Osteoblast (primary cell): Measurements from ENCODE around the gene LBHD2. TPM values are rescaled to one million over a fixed set of nuclear protein-coding genes. Genes with fewer than 3 reads are reported as not detected.

Experiments
- DNase-seq: peaks from one replicate; pipeline ENCODE4 v3.0.0; 2011; ENCODE audit warnings: low spot score, mixed read lengths; ENCODE audit not compliant: insufficient read length; ENCODE audit errors: missing footprints
- H2AFZ ChIP-seq: 2 replicates; pipeline ENCODE4 v1.6.0; 2011; ENCODE audit warnings: mild to moderate bottlenecking, low read length
- H3K27ac ChIP-seq: 2 replicates; pipeline ENCODE4 v1.5.1; 2011; ENCODE audit warnings: mild to moderate bottlenecking, low read depth, low read length, moderate library complexity
- H3K27me3 ChIP-seq: 2 replicates; pipeline ENCODE4 v1.6.0; 2012; ENCODE audit warnings: mild to moderate bottlenecking, control low read depth, inconsistent platforms, low read length, moderate library complexity; ENCODE audit not compliant: insufficient read depth
- H3K36me3 ChIP-seq: 2 replicates; pipeline ENCODE4 v1.5.1; 2011; ENCODE audit warnings: mild to moderate bottlenecking, low read length, control low read depth, moderate library complexity; ENCODE audit not compliant: insufficient read depth
- H3K4me1 ChIP-seq: 2 replicates; pipeline ENCODE4 v1.5.1; 2011; ENCODE audit warnings: mild to moderate bottlenecking, low read length, control low read depth, moderate library complexity; ENCODE audit not compliant: insufficient read depth
- H3K4me2 ChIP-seq: 2 replicates; pipeline ENCODE4 v1.6.0; 2011; ENCODE audit warnings: mild to moderate bottlenecking, low read length; ENCODE audit not compliant: insufficient read depth
- H3K4me3 ChIP-seq: fragments of 200-600 bp; sonication (generic); 3 replicates; pipeline ENCODE4 v1.5.1; 2012; ENCODE audit warnings: mild to moderate bottlenecking, low read length, inconsistent platforms; ENCODE audit not compliant: insufficient read depth
- H3K79me2 ChIP-seq: 2 replicates; pipeline ENCODE4 v1.6.0; 2012; ENCODE audit warnings: mild to moderate bottlenecking, low read length, control low read depth, inconsistent platforms; ENCODE audit not compliant: insufficient read depth
- H3K9me3 ChIP-seq: 2 replicates; pipeline ENCODE4 v1.5.1; 2011; ENCODE audit warnings: low read depth, low read length, control low read depth
- H4K20me1 ChIP-seq: 2 replicates; pipeline ENCODE4 v1.6.0; 2012; ENCODE audit warnings: mild to moderate bottlenecking, low read length, control low read depth; ENCODE audit not compliant: insufficient read depth
- CTCF ChIP-seq: IDR thresholded peaks from 2 replicates; pipeline ENCODE4 v1.5.1; 2011; ENCODE audit warnings: mild to moderate bottlenecking, low read depth, low read length, moderate library complexity; ENCODE audit errors: extremely low read depth
- total RNA-seq: library from RNA; depleted of rRNA; stranded (reverse); fragments of >200 nt; gene quantifications from 2 replicates; pipeline ENCODE4 v1.2.3, GENCODE V29; 2012

LBHD2 gene
- total RNA-seq, 1 donor: not detected

- H3K36me3 ChIP-seq: peaks cover 2% of the 10 kb centered on the region
- no peak overlapping the region for H2AFZ ChIP-seq
- DNase-seq: no peak
- H3K79me2 ChIP-seq: peaks cover 80% of the 10 kb centered on the region
- no peaks in the 10 kb centered on the region for H3K9me3 ChIP-seq
- peak overlapping the region; percentile 85 for H3K4me3 ChIP-seq
- TF ChIP-seq CTCF: no peak
- peak overlapping the region; percentile 92 for H3K4me2 ChIP-seq
- peaks cover 37% of the 10 kb centered on the region for H4K20me1 ChIP-seq
- no peaks in the 10 kb centered on the region for H3K27me3 ChIP-seq
- H3K27ac ChIP-seq: peak overlapping the region; percentile 81
- H3K4me1 ChIP-seq: peaks cover 22% of the 10 kb centered on the region
Measured at GRCh38 chr14:103055695-103056094, 28.3 kb upstream of the LBHD2 start.

- Histone ChIP-seq H3K36me3 (peaks cover 2% of the 10 kb centered on the region), H2AFZ (peak overlapping the region; percentile 59), H4K20me1 (peaks cover 32% of the 10 kb centered on the region), H3K4me2 (peak overlapping the region; percentile 92), H3K4me1 (peaks cover 22% of the 10 kb centered on the region), H3K79me2 (peaks cover 72% of the 10 kb centered on the region), H3K27me3 (no peaks in the 10 kb centered on the region), H3K27ac (peak overlapping the region; percentile 81), H3K4me3 (peak overlapping the region; percentile 85), H3K9me3 (no peaks in the 10 kb centered on the region)
- DNase-seq: peak; percentile 94
- TF ChIP-seq CTCF: no peak
Measured at GRCh38 chr14:103056322-103057027, 27.5 kb upstream of the LBHD2 start.

GRCh38 chr14:103057028-103057371, 27.0 kb upstream of the LBHD2 start:
- Histone ChIP-seq H4K20me1 (peaks cover 30% of the 10 kb centered on the region), H3K4me3 (peak overlapping the region; percentile 85), H3K4me2 (peak overlapping the region; percentile 92), H3K9me3 (no peaks in the 10 kb centered on the region), H3K4me1 (peaks cover 22% of the 10 kb centered on the region), H3K27ac (peak overlapping the region; percentile 61), H3K27me3 (no peaks in the 10 kb centered on the region), H3K36me3 (peaks cover 2% of the 10 kb centered on the region), H2AFZ (peak overlapping the region; percentile 59), H3K79me2 (peaks cover 67% of the 10 kb centered on the region)
- TF ChIP-seq CTCF: no peak
- no peak for DNase-seq

GRCh38 chr14:103057372-103058163, 26.4 kb upstream of the LBHD2 start, which contains the start of gene CDC42BPB:
TSS of gene CDC42BPB (minus strand) at chr14:103057549. CDS start at chr14:103057173, 376 bp downstream.
- no peak for TF ChIP-seq CTCF
- Histone ChIP-seq H3K27ac (peak within 1 kb of the TSS; percentile 81), H2AFZ (peak within 1 kb of the TSS; percentile 83), H4K20me1 (peaks cover 26% of the 10 kb centered on the region), H3K27me3 (no peaks in the 10 kb centered on the region), H3K4me1 (peaks cover 22% of the 10 kb centered on the region), H3K4me3 (peak within 1 kb of the TSS; percentile 94), H3K4me2 (peak within 1 kb of the TSS; percentile 92), H3K9me3 (no peaks in the 10 kb centered on the region), H3K36me3 (peaks cover 1% of the 10 kb centered on the region), H3K79me2 (peaks cover 61% of the 10 kb centered on the region)
- peak; percentile 100 for DNase-seq
